CD4-positive, alpha-beta T cell treated with Interleukin-12 subunit alpha and Interleukin-12 subunit beta, for 1 hour (primary cell): Measurements from ENCODE around the gene RBM4.

Experiments
- DNase-seq: peaks from one replicate; pipeline ENCODE4 v3.0.0-alpha.2; 2020

Gene RBM4

DNA sequence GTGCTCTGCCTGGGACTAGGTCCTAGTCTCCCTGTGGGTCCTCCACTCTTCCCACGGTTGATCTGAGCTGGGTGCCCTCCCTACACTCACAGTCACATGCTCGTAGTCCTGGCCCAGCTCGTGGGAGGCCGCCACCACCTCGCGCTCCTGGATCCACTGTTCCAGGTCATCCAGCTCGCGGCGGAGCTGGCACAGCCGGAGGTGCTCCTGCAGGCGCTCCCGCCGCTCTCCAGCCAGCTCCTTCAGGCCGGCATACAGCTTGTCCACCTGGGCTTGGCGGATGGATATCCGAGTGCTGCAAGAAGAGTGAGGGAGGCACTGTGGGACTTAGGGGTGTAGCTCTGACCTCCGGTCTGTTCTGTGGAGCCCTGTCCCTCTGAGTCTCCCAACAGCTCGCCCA lies 53.9 kb downstream of the RBM4 start:
- DNase-seq, result no peak

DNA sequence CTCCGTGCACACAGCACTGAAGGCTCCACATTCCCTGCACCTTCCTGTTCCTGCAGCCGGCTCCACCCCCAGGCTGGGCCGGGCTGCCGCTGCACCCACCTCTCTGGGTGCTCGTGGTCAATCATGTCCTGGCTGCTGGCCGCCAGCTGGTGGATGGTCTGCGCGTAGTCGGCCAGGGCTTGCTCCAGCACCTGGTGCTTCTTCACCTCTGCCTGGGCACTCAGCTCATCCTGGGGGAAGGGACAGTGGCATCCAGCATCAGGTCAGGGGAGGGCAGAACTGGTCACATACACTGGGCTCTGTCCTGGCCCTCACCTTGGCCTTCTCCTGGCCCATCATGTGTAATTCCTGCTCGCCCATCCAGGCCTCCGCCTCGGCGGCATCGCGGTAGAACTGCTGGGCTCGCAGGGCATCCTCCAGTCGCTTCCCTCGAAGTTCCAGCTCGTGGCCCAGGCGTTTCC lies 54.4 kb downstream of the RBM4 start:
- DNase-seq, result no peak

DNA sequence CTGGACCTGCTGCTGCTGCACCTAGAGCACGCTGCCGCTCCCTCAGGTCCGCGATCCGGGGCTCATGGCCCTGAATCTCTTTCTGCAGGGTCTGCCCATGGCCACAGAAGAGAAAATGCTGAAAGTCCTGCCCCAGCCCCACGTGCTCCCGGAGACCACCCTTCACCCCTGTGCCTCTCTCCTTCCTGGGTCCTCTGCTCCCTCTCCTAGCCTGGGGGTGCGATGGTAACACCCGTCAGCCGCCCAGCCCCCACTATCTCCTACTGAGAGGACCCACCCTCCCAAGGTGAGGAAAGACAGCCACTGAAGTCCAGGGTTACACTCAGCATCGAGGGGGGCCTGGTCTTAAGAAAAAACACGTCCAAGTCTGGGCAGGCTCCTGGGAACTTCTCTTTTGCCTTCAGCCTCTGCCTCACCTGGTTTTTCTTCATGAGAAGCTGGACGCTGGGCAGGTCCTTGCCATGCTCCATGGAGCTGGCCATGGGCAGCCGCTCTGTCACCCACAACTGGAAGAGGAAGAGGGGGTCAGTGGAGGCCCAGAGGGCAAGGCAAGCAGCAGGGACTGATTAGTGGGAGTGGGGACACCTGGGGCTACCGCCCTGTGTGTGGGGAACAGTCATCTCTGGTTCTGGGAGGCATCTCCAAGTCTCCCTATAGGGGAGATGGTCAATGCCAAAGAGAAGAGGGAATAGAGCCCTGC lies 55.0 kb downstream of the RBM4 start:
- DNase-seq, result no peak

DNA sequence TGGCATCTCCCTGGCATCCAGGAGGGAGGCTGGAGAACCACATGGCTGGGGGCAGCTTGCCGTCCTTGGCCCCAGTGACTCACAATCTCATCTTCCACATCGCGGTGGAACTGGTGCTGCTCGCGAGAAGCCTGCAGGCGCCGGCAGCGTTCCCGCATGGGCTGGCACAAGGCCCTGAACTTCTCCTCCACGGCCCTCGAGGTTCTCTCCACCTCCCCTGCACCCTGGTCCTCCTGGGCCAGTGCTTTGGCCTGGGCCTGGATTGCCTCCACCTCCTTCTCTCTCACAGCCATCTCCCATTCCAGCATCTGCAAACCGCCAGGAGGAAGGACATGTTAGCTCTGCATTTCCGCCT lies 55.5 kb downstream of the RBM4 start:
- no peak for DNase-seq

DNA sequence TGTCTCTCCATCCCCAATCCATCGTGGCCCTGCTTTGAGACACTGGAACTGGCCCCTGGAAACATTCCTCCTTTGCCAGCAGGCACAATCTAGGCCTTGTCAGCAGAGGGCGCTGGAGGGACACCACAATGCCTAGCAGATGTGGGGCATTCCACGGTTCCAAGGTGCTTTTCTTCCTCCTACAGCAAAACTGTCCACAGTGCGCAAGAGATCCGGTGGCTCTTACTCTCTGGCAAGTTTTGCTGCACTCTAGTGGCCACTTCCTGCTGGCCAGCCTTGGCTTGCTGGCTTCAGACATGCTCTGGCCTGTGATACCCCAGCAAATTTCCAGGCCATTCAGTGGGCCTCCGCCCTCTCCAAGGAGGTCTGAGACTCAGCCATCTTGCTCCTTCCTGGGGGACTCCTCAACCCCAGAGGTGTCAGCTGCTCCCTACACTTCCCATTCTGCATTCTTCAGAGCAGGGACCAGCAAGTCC lies 56.3 kb downstream of the RBM4 start:
- DNase-seq, result peak; percentile 84
